Stomach (tissue), 4 donors: ENCODE measurements around the gene KRTAP19-4.
"Not testable (repeated sequence)": the region's sequence is repeated elsewhere in the genome, so short reads cannot be mapped to it uniquely, and the experiment has no call there.

Source experiments
- POLR2AphosphoS5 ChIP-seq, 3 donors: sonication (generic); formaldehyde crosslinking; IDR thresholded peaks; one replicate each; pipeline ENCODE4 v1.6.1; 2016; ENCODE audit warnings: antibody characterized with exemption in 3 of 3
- TF ChIP-seq, protein P1 (sequence below), 7 experiments: fragments of 450-650 bp in 4 of 7; fragments of 200-600 bp in 3 of 7; sonication (generic) in 3 of 7; IDR thresholded peaks; one replicate each; pipeline ENCODE4 v1.5.1; 2016 to 2019; ENCODE audit warnings: antibody characterized with exemption in 7 of 7, control low read depth in 2 of 7, mild to moderate bottlenecking in 1 of 7

DNA sequence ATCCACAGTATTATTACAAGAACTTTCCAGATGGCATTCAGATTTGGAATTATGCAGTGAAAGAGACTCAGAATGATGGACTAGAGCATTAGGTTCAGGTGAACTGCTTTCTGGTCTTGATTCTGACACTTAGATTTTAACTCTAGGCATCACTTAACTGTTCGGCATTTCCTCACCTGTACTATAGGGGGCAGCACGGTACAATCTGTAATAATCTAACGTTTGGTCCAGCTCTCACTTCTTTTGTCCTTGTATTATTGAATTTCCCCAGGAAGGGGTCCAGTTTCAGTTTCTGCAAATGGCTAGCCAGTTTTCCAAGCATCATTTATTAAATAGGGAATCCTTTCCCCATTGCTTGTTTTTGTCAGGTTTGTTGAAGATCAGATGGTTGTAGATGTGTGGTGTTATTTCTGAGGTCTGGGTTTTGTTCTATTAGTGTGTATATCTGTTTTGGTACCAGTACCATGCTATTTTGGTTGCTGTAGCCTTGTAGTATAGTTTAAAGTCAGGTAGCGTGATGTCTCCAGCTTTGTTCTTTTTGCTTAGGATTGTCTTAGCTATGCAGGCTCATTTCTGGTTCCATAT, 8.7 kb upstream of the KRTAP19-4 start:
- TF ChIP-seq POLR2AphosphoS5 (IDR thresholded peaks at IDR 0.05): not testable (repeated sequence)
- TF ChIP-seq, protein P1, sequence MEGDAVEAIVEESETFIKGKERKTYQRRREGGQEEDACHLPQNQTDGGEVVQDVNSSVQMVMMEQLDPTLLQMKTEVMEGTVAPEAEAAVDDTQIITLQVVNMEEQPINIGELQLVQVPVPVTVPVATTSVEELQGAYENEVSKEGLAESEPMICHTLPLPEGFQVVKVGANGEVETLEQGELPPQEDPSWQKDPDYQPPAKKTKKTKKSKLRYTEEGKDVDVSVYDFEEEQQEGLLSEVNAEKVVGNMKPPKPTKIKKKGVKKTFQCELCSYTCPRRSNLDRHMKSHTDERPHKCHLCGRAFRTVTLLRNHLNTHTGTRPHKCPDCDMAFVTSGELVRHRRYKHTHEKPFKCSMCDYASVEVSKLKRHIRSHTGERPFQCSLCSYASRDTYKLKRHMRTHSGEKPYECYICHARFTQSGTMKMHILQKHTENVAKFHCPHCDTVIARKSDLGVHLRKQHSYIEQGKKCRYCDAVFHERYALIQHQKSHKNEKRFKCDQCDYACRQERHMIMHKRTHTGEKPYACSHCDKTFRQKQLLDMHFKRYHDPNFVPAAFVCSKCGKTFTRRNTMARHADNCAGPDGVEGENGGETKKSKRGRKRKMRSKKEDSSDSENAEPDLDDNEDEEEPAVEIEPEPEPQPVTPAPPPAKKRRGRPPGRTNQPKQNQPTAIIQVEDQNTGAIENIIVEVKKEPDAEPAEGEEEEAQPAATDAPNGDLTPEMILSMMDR (IDR thresholded peaks at IDR 0.05): peak in 1 of 7 experiments; percentile 6
